ENCODE measurements around the gene RAD1.

Gene RAD1

GRCh38 chr5:34915856-34916192 is 520 bp upstream of the RAD1 start:
- DNase-seq = no peak

DNA sequence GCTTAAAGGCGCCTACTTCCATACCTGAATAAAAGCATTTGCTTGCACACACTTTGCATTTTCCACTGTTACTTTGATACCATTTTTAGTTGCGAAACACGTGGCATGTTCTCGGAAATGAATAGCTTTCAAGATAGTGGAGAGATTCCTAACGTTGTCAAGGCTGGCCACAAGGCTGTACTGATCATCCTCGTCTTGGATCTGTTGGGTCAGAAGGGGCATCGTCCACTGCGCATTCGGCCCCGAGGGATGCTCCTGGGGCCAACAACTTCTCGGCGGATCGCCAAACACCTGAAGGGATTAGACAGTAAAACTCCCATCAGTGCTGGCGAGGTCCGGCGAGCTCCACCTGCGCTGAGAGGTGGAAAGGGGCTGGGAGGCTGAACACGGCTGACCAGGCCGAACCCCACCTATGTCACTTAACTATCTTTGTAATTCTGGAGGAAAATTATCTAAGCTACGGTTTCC is 599 bp downstream of the RAD1 start:
- DNase-seq = peak; percentile 39

DNA sequence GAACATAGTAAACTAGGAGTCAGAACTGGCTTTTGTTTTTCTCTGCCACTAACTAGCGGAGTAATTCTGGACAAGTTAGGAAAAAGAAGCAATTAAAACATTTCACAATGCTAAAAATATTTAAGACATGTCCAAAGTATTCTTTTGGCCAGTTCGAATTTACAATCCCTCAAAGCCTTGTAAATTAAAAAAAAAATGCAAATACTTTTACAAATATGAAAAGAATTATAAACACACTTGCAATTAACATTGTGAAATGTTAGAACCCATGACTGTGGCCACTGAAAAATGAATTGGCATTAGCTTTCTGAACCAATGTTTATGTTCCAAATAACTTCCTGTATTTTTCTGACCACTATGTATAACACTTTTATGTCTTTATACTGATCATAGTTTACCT is 2.2 kb downstream of the RAD1 start:
- no peak for DNase-seq

DNA sequence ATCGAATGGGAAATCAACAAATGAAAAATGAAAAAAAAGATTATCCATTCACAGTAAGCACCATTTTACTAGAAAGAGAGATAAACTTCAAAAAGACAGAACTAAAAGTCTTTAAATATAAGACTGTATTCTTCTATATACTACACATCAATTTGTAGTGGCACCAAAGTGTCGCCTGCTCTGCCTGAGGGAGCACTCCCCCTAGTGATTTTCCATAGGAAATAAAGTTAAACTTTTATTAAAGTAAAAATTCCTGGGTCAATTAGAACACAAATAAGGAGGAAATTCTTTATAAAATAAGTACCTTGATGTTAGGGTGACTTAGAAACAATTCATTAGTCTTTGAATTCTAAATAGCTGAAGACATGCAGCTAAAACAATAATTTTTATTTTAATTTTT is 9.7 kb downstream of the RAD1 start:
- DNase-seq = no peak

DNA sequence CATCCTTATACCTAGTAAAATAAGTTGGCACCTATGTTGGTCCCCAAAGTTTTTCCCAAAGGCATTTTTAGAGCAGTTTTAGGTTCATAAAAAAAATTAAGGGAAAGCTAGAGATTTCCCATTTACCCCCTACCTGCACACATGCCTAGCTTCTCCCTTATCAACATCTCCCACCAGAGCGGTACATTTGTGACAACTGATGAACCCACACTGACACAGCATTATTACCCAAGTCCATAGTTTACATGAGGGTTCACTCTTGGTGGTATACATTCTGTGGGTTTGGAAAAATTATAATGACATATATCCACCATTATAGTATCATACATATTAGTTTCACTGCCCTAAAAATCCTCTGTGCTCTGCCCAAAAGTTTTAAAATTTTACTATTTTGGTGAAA is 12.0 kb downstream of the RAD1 start:
- no peak for DNase-seq

- no peak for DNase-seq
Observed at GRCh38 chr5:34900652-34901051, 14.7 kb downstream of the RAD1 start.

DNA sequence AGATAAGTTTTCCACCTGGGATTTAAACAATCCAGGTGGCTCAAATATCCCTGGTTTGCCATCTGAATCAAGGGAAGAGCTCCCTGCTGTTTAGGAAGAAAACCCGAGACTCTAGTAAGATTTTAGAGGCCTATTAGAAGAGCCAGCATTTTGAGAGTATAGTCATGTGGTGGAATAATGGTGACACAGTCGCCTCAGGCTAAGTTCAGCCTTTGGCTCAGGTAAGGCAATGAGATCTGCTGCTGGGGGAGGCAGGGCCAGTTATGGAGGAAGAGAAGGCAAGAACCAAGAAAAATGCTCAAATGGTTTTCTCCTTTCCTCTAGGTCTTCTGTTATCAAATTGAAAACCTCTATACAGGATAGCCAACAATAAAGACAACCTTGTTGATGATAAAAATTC is 16.2 kb downstream of the RAD1 start:
- no peak for DNase-seq

- DNase-seq = peak; percentile 81
Observed at GRCh38 chr5:34898258-34898895, 16.9 kb downstream of the RAD1 start.

GRCh38 chr5:34897646-34898045 is 17.7 kb downstream of the RAD1 start:
- no peak for DNase-seq

DNA sequence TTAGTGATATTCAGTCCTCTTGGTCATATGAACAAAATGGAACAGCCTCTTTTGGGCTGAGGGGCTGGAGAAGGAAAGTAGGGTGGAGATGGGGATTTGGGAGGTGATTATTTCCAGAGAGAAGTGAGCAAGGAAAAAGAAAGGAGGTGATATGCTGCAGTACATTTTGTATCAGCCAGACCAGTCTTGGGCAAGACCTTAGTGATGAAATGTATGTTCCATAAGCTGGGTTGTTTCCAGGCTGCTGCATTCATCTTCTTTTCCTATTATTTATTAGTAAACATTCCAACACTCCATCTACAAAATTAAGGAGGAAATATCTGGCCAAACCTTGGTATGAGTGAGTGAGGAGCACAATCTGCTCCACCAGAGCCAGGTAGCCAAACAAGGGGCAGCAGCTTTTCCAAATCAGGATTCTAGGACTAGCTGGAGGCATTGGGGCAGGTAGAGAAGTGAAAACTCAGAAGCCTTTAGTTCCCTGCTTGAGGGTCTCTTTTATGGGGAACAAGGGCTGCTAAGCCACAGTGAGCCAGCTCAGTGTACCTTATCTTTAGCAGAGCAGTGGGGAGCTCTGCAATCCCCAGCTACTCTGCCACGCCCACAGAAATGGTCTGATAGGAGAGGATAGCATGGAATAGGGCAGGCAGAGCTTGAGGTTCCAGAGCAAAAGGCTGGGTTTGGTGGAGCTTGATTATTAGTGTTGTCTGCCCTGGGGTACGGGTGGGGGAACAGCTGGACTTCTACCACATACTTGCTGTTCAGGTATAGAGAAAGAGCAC is 19.5 kb downstream of the RAD1 start:
- DNase-seq = no peak

DNA sequence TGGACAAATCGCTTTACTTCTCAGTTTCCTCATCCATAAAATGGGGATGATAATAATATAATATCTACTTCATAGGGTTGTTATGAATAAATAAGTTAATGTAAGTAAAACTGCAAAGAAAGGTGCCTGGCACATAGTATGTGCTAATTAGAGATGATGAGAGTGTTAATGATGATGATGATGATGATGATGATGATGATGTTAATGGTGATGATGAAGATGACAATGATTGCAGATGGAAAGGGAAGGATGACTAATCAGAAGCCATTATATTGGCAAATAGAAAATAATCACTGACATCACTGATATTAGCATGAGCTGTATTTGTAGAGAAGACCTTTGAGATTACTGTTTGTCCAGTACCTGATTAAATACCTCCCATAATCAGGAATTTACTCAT is 20.6 kb downstream of the RAD1 start:
- DNase-seq = no peak

DNA sequence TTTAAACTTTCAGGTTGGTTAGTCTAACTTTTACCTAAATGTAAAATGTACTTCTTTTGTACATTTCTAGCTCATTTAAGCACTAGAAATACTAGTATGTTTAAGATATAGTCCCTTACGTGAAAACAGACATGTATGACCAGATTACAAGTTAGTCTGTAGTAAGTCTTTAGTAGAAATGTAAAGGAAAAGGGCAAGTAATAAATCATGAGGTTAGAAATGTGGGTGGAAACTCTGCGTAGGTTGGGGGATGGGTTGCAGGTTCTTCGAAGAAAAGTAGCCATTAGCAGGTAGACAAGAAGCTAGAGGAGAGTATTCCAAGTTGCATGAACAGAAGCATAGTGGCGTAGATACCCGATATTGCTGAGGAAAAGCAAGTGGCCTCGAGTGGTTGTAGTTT is 22.9 kb downstream of the RAD1 start:
- DNase-seq = no peak

DNA sequence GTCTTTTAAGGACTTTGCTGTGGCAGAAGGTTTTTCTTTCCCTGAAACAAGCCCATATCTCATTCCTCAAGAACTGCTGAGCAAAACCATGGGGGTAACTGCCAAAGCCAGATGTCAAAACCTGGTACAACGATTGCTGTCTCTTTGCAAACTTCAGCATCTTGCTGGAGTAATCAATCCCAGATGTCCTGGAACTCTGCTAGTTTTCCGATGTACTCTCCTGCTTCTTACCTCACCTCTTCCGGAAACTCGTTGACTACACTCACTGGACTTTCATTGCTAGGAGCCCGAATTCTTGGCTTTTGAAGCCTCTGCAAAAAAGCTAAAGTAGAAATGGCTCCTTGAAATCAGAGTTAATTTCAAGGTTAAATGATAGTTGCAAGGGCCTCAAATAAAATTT is 23.3 kb downstream of the RAD1 start:
- DNase-seq = peak; percentile 82

DNA sequence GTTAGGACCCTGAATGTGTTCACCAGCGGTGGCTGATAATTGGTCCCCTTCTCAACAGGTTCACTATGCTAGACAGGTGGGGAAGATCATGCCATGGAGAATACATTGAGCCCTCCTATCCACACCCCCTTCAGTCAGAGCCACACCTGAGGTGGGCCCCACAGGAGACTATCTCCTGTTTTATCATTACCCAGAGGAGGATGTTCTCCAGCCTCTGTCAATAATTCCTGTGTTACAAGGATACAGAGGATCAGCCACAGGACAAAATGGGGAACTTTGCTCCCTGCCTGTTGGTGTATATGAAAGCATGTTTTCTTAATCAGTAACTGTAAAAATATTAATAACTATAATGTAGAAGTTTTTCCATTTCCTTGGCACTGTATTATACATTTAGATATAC is 25.9 kb downstream of the RAD1 start:
- DNase-seq = no peak

- DNase-seq = no peak
Observed at GRCh38 chr5:34886392-34887119, 28.7 kb downstream of the RAD1 start.

DNA sequence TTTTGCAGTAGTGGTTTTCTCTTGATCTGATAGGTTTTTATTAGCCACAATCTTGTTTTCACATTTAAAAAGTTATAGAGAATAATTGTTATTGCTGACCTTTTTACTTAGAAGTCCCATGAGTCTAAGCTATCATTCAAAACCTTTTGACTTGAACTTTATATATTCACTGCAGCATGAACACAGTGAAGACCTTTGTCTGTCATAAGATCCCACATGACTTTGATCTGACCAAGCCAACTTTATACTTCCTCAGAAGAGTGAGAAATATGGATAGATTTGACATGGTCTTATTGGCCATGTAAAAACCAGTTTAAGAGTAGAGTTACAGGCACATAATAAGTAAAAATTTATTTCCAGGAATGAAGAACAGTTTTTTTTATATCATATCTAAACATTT is 34.1 kb downstream of the RAD1 start:
- no peak for DNase-seq

- DNase-seq = no peak
Observed at GRCh38 chr5:34876275-34876674, 39.0 kb downstream of the RAD1 start.

DNA sequence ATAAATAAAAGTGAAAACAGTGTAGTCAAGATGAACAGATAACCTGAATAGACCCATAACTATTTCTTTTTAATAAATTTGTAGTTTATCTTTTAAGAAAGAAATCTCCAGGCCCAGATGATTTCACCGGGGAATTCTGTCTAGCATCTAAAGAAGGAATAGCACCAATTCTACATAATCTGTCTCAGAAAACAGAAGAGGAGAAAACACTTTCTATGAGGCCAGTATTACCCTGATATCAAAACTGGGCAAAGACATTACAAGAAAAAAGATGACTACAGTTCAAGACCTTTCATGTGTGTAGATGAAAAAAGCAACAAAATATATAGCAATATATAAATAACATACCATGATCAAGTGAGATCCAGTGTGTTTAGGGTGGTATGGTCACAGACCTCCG is 44.9 kb downstream of the RAD1 start:
- DNase-seq = no peak

GRCh38 chr5:34869256-34869655 is 46.0 kb downstream of the RAD1 start:
- no peak for DNase-seq

GRCh38 chr5:34868791-34869190 is 46.5 kb downstream of the RAD1 start:
- DNase-seq = no peak

- DNase-seq = no peak
Observed at GRCh38 chr5:34867660-34868059, 47.6 kb downstream of the RAD1 start.

- DNase-seq = no peak
Observed at GRCh38 chr5:34866989-34867471, 48.3 kb downstream of the RAD1 start.

GRCh38 chr5:34865091-34865490 is 50.2 kb downstream of the RAD1 start:
- no peak for DNase-seq

GRCh38 chr5:34863946-34864345 is 51.4 kb downstream of the RAD1 start:
- no peak for DNase-seq
